Measurements from ENCODE around the gene CD38.

DNA sequence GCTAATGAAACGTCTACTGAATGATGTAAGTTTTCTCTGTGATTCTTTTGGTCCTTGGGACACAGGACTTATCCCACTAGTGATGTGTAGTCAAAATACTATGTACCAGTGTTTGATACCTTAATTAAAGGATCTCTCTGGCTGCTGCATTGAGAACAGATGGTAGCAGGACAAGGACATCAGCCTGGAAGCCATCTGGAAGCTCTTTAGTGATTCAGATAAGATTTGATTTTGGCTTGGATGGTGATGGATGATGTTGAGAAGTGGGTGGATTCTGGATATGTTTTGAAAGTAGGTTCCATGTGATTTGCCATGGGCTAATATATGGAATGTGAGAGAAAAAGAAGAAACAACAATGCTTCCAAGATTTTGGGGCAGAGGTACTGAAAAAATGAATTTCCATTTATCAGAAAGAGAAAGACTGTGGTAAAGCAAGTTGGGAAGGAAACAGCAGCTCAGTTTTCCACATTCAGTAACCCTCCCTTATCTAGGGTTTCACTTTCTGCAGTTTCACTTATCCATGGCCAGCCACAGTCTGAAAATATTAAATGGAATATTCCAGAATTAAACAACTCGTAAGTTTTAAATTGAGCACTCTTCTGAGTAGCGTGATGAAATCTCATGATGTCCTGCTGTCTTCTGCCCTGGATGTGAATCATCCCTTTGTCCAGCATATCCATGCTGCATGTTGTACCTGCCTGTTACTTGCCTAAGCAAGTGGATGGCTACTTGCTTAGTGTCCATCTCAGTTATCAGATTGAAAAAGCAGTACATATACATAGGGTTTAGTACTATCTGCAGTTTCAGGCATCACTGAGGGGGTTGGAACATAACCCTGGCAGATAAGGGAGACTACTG is 15.6 kb downstream of the CD38 start:
- TF ChIP-seq, protein P1, sequence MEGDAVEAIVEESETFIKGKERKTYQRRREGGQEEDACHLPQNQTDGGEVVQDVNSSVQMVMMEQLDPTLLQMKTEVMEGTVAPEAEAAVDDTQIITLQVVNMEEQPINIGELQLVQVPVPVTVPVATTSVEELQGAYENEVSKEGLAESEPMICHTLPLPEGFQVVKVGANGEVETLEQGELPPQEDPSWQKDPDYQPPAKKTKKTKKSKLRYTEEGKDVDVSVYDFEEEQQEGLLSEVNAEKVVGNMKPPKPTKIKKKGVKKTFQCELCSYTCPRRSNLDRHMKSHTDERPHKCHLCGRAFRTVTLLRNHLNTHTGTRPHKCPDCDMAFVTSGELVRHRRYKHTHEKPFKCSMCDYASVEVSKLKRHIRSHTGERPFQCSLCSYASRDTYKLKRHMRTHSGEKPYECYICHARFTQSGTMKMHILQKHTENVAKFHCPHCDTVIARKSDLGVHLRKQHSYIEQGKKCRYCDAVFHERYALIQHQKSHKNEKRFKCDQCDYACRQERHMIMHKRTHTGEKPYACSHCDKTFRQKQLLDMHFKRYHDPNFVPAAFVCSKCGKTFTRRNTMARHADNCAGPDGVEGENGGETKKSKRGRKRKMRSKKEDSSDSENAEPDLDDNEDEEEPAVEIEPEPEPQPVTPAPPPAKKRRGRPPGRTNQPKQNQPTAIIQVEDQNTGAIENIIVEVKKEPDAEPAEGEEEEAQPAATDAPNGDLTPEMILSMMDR (IDR thresholded peaks at IDR 0.05), result no peak
- TF ChIP-seq POLR2AphosphoS5 (IDR thresholded peaks at IDR 0.05), result no peak
